SU-DHL-6 (cell line): ENCODE results near the gene HSD11B2.

ENCODE experiments used
- H2AFZ ChIP-seq: fragments of 200-600 bp; sonication (generic); 2 replicates; pipeline ENCODE4 v1.6.1; 2014; ENCODE audit warnings: low read depth, mild to moderate bottlenecking, moderate library complexity, mixed read lengths, antibody characterized with exemption, low read length; ENCODE audit not compliant: severe bottlenecking
- H3F3A ChIP-seq: fragments of 200-600 bp; shearing (Covaris generic); 2 replicates; pipeline ENCODE4 v1.6.0; 2016; ENCODE audit warnings: antibody characterized with exemption, mild to moderate bottlenecking; ENCODE audit not compliant: insufficient read depth
- H3K27ac ChIP-seq: fragments of 200-600 bp; sonication (generic); 2 replicates; pipeline ENCODE4 v1.5.1; 2016; ENCODE audit warnings: low read depth, mild to moderate bottlenecking, low read length, moderate library complexity, mixed read lengths
- H3K27me3 ChIP-seq: fragments of 200-600 bp; sonication (generic), shearing (Covaris generic); 2 replicates; pipeline ENCODE4 v1.6.0; 2014; ENCODE audit warnings: mild to moderate bottlenecking, low read length
- H3K36me3 ChIP-seq: fragments of 200-600 bp; sonication (generic); 2 replicates; pipeline ENCODE4 v1.6.1; 2014; ENCODE audit warnings: mild to moderate bottlenecking, low read length, mixed read lengths
- H3K4me2 ChIP-seq: fragments of 300-600, 200-600 bp; shearing (Covaris generic), sonication (generic); 2 replicates; pipeline ENCODE4 v1.6.0; 2014; ENCODE audit warnings: low read length, low read depth, mild to moderate bottlenecking; ENCODE audit not compliant: poor library complexity, severe bottlenecking
- H3K4me3 ChIP-seq: fragments of 200-600 bp; sonication (generic); 2 replicates; pipeline ENCODE4 v1.5.1; 2014; ENCODE audit warnings: antibody characterized with exemption, low read length, mild to moderate bottlenecking, mixed read lengths; ENCODE audit not compliant: insufficient read depth, poor library complexity, severe bottlenecking
- H3K79me2 ChIP-seq: fragments of 200-600 bp; sonication (generic); 2 replicates; pipeline ENCODE4 v1.6.1; 2014; ENCODE audit warnings: mild to moderate bottlenecking, low read length, moderate library complexity; ENCODE audit not compliant: insufficient read depth
- H3K9ac ChIP-seq: fragments of 200-600 bp; sonication (generic); 2 replicates; pipeline ENCODE4 v1.7.0; 2014; ENCODE audit warnings: mild to moderate bottlenecking, low read length
- H3K9me2 ChIP-seq: fragments of 200-600 bp; sonication (generic); replicated peaks from 2 replicates; pipeline ENCODE4 v1.6.1; 2014; ENCODE audit warnings: low read length; ENCODE audit not compliant: insufficient read depth
- H3K9me3 ChIP-seq: fragments of 200-600 bp; sonication (generic); 2 replicates; pipeline ENCODE4 v1.6.1; 2014; ENCODE audit warnings: low read length, mixed read lengths; ENCODE audit not compliant: insufficient read depth
- H4K20me1 ChIP-seq: fragments of 200-600 bp; sonication (generic); 2 replicates; pipeline ENCODE4 v1.6.1; 2014; ENCODE audit warnings: low read depth, mild to moderate bottlenecking, antibody characterized with exemption, low read length, moderate library complexity, mixed read lengths
- CTCF ChIP-seq: fragments of 200-600 bp; sonication (generic); IDR thresholded peaks from one replicate; pipeline ENCODE4 v1.5.1; 2017; ENCODE audit warnings: antibody characterized with exemption, mild to moderate bottlenecking, low read length, moderate library complexity; ENCODE audit not compliant: insufficient read depth, poor library complexity, severe bottlenecking
- EZH2phosphoT487 ChIP-seq: fragments of 200-600 bp; sonication (generic), shearing (Covaris generic); conservative IDR thresholded peaks from 2 replicates; pipeline ENCODE4 v1.6.1; 2018; ENCODE audit warnings: mild to moderate bottlenecking, antibody characterized with exemption, low read length, moderate library complexity, mixed read lengths

Gene HSD11B2

GRCh38 chr16:67393788-67394154 is 37.1 kb upstream of the HSD11B2 start:
- Histone ChIP-seq H3F3A (no peaks in the 10 kb centered on the region), H3K27ac (no peak overlapping the region), H3K27me3 (no peaks in the 10 kb centered on the region), H3K9me3 (no peaks in the 10 kb centered on the region), H3K9ac (no peak overlapping the region), H3K4me3 (no peak overlapping the region), H3K79me2 (no peaks in the 10 kb centered on the region), H3K9me2 (no peaks in the 10 kb centered on the region), H4K20me1 (no peaks in the 10 kb centered on the region), H2AFZ (no peak overlapping the region), H3K4me2 (no peak overlapping the region), H3K36me3 (no peaks in the 10 kb centered on the region)
- TF ChIP-seq CTCF: no peak
- TF ChIP-seq EZH2phosphoT487: no peak

GRCh38 chr16:67394155-67395104 is 36.5 kb upstream of the HSD11B2 start:
- TF ChIP-seq CTCF: no peak
- no peak for TF ChIP-seq EZH2phosphoT487
- Histone ChIP-seq H3K4me2 (no peak overlapping the region), H3K79me2 (no peaks in the 10 kb centered on the region), H3K27me3 (no peaks in the 10 kb centered on the region), H4K20me1 (no peaks in the 10 kb centered on the region), H3F3A (no peaks in the 10 kb centered on the region), H3K9ac (no peak overlapping the region), H3K9me3 (no peaks in the 10 kb centered on the region), H2AFZ (no peak overlapping the region), H3K4me3 (no peak overlapping the region), H3K36me3 (no peaks in the 10 kb centered on the region), H3K27ac (no peak overlapping the region), H3K9me2 (no peaks in the 10 kb centered on the region)

GRCh38 chr16:67395105-67395457 is 35.8 kb upstream of the HSD11B2 start:
- TF ChIP-seq CTCF (no peak), EZH2phosphoT487 (no peak)
- Histone ChIP-seq H3K9me2 (no peaks in the 10 kb centered on the region), H3K27ac (no peak overlapping the region), H3F3A (no peaks in the 10 kb centered on the region), H3K36me3 (no peaks in the 10 kb centered on the region), H3K27me3 (no peaks in the 10 kb centered on the region), H2AFZ (no peak overlapping the region), H4K20me1 (no peaks in the 10 kb centered on the region), H3K4me3 (no peak overlapping the region), H3K4me2 (no peak overlapping the region), H3K9me3 (no peaks in the 10 kb centered on the region), H3K9ac (no peak overlapping the region), H3K79me2 (no peaks in the 10 kb centered on the region)
